HEK293 (cell line): ENCODE results near the gene NLRP6.
A peak's percentile ranks its signal among the peaks of the same experiment; 100 is the strongest.

Source experiments
- CTCF ChIA-PET: fragments of 350-600 bp; formaldehyde crosslinking; extraction: SDS; loops from one replicate; lab custom pipeline; 2021; ENCODE audit warnings: antibody characterized with exemption; lab: Yijun Ruan, JAX
- POLR2A ChIA-PET: fragments of 300-600 bp; formaldehyde crosslinking; extraction: SDS; loops from one replicate; lab custom pipeline; 2020; ENCODE audit warnings: antibody characterized with exemption, inconsistent platforms; lab: Yijun Ruan, JAX
- H3K27ac ChIP-seq: fragments of 200-500 bp; sonication (Bioruptor generic); 2 replicates; pipeline ENCODE4 v1.5.1; 2014; ENCODE audit warnings: low read depth, low read length, control low read depth, inconsistent platforms; ENCODE audit errors: extremely low read depth
- H3K36me3 ChIP-seq, 2 experiments: fragments of 200-500 bp in 1 of 2; sonication (Bioruptor generic) in 1 of 2; 1 replicate in 1 of 2; 2 replicates in 1 of 2; pipeline ENCODE4 v1.5.1; 2014 to 2017; ENCODE audit warnings: inconsistent platforms in 2 of 2, low read length in 2 of 2; ENCODE audit not compliant: control insufficient read depth in 2 of 2, insufficient read depth in 1 of 2
- H3K4me1 ChIP-seq: fragments of 200-500 bp; sonication (Bioruptor generic); 2 replicates; pipeline ENCODE4 v1.5.1; 2014; ENCODE audit warnings: mild to moderate bottlenecking, low read length, inconsistent platforms; ENCODE audit not compliant: control insufficient read depth, insufficient read depth
- H3K4me3 ChIP-seq: 2 replicates; pipeline ENCODE4 v1.5.1; 2011; ENCODE audit warnings: low read depth, mild to moderate bottlenecking, control low read depth, low read length, moderate library complexity
- H3K9me3 ChIP-seq: fragments of 200-500 bp; sonication (Bioruptor generic); 2 replicates; pipeline ENCODE4 v1.5.1; 2014; ENCODE audit warnings: low read depth, low read length, inconsistent platforms; ENCODE audit not compliant: control insufficient read depth, insufficient read depth
- GLI4 ChIP-seq: fragments of 450-650 bp; formaldehyde crosslinking; IDR thresholded peaks from 2 replicates; pipeline ENCODE4 v1.5.1; 2016; ENCODE audit warnings: missing biosample characterization, missing genetic modification characterization
- HOXA7 ChIP-seq: sonication (generic); formaldehyde crosslinking; IDR thresholded peaks from 2 replicates; pipeline ENCODE4 v1.8.1; 2022; ENCODE audit warnings: missing genetic modification reagents, borderline replicate concordance
- SP3 ChIP-seq: fragments of 450-650 bp; formaldehyde crosslinking; IDR thresholded peaks from 2 replicates; pipeline ENCODE4 v1.5.1; 2016; ENCODE audit warnings: missing biosample characterization, missing genetic modification characterization
- ZBTB17 ChIP-seq: fragments of 450-650 bp; formaldehyde crosslinking; IDR thresholded peaks from 2 replicates; pipeline ENCODE4 v1.5.1; 2016; ENCODE audit warnings: missing biosample characterization, missing genetic modification characterization
- ZFHX2 ChIP-seq: fragments of 450-650 bp; formaldehyde crosslinking; conservative IDR thresholded peaks from 2 replicates; pipeline ENCODE4 v1.5.1; 2016; ENCODE audit warnings: missing biosample characterization, missing genetic modification characterization
- ZNF146 ChIP-seq: fragments of 450-650 bp; formaldehyde crosslinking; IDR thresholded peaks from 2 replicates; pipeline ENCODE4 v1.5.1; 2016; ENCODE audit warnings: missing biosample characterization, missing genetic modification characterization
- ZNF169 ChIP-seq: fragments of 450-650 bp; formaldehyde crosslinking; IDR thresholded peaks from 2 replicates; pipeline ENCODE4 v1.5.1; 2016; ENCODE audit warnings: missing biosample characterization, missing genetic modification characterization
- ZNF202 ChIP-seq: fragments of 450-650 bp; formaldehyde crosslinking; IDR thresholded peaks from 2 replicates; pipeline ENCODE4 v1.5.1; 2016; ENCODE audit warnings: missing biosample characterization, missing genetic modification characterization, borderline replicate concordance
- ZNF423 ChIP-seq: fragments of 450-650 bp; formaldehyde crosslinking; IDR thresholded peaks from 2 replicates; pipeline ENCODE4 v1.5.1; 2016; ENCODE audit warnings: missing biosample characterization, missing genetic modification characterization
- ZNF426 ChIP-seq: fragments of 450-650 bp; formaldehyde crosslinking; IDR thresholded peaks from 2 replicates; pipeline ENCODE4 v1.5.1; 2017; ENCODE audit warnings: missing biosample characterization, missing genetic modification characterization, mild to moderate bottlenecking, inconsistent platforms, moderate library complexity
- ZNF521 ChIP-seq: fragments of 450-650 bp; formaldehyde crosslinking; IDR thresholded peaks from 2 replicates; pipeline ENCODE4 v1.5.1; 2017; ENCODE audit warnings: missing biosample characterization, mild to moderate bottlenecking, missing genetic modification characterization
- ZNF548 ChIP-seq: fragments of 450-650 bp; formaldehyde crosslinking; IDR thresholded peaks from 2 replicates; pipeline ENCODE4 v1.5.1; 2016; ENCODE audit warnings: missing biosample characterization, missing genetic modification characterization
- ZNF555 ChIP-seq: fragments of 450-650 bp; formaldehyde crosslinking; conservative IDR thresholded peaks from 2 replicates; pipeline ENCODE4 v1.5.1; 2017; ENCODE audit warnings: missing biosample characterization, mild to moderate bottlenecking, missing genetic modification characterization, inconsistent platforms
- ZNF621 ChIP-seq: fragments of 450-650 bp; formaldehyde crosslinking; IDR thresholded peaks from 2 replicates; pipeline ENCODE4 v1.5.1; 2017; ENCODE audit warnings: missing biosample characterization, missing genetic modification characterization
- ZNF792 ChIP-seq: fragments of 450-650 bp; formaldehyde crosslinking; IDR thresholded peaks from 2 replicates; pipeline ENCODE4 v1.5.1; 2016; ENCODE audit warnings: missing biosample characterization, missing genetic modification characterization
- ZNF830 ChIP-seq: fragments of 450-650 bp; IDR thresholded peaks from 2 replicates; pipeline ENCODE4 v1.5.0; 2018; ENCODE audit warnings: missing biosample characterization, missing genetic modification characterization, low read depth, mild to moderate bottlenecking, moderate library complexity
- ZSCAN30 ChIP-seq: fragments of 450-650 bp; IDR thresholded peaks from 2 replicates; pipeline ENCODE4 v1.5.1; 2018; ENCODE audit warnings: missing biosample characterization, mild to moderate bottlenecking, missing genetic modification characterization, moderate library complexity
- TF ChIP-seq, protein P1 (sequence below): fragments of 450-650 bp; formaldehyde crosslinking; IDR thresholded peaks from 2 replicates; pipeline ENCODE4 v1.5.1; 2016; ENCODE audit warnings: missing biosample characterization, missing genetic modification characterization
- TF ChIP-seq, protein P2 (sequence below): fragments of 450-650 bp; formaldehyde crosslinking; IDR thresholded peaks from 2 replicates; pipeline ENCODE4 v1.5.1; 2016; ENCODE audit warnings: missing biosample characterization, missing genetic modification characterization
- TF ChIP-seq, protein P3 (sequence below): fragments of 450-650 bp; formaldehyde crosslinking; IDR thresholded peaks from 2 replicates; pipeline ENCODE4; 2016; ENCODE audit warnings: missing biosample characterization, missing genetic modification characterization
- TF ChIP-seq, protein P4 (sequence below): fragments of 450-650 bp; formaldehyde crosslinking; IDR thresholded peaks from 2 replicates; pipeline ENCODE4 v1.5.1; 2016; ENCODE audit warnings: missing biosample characterization, missing genetic modification characterization

Gene NLRP6

DNA sequence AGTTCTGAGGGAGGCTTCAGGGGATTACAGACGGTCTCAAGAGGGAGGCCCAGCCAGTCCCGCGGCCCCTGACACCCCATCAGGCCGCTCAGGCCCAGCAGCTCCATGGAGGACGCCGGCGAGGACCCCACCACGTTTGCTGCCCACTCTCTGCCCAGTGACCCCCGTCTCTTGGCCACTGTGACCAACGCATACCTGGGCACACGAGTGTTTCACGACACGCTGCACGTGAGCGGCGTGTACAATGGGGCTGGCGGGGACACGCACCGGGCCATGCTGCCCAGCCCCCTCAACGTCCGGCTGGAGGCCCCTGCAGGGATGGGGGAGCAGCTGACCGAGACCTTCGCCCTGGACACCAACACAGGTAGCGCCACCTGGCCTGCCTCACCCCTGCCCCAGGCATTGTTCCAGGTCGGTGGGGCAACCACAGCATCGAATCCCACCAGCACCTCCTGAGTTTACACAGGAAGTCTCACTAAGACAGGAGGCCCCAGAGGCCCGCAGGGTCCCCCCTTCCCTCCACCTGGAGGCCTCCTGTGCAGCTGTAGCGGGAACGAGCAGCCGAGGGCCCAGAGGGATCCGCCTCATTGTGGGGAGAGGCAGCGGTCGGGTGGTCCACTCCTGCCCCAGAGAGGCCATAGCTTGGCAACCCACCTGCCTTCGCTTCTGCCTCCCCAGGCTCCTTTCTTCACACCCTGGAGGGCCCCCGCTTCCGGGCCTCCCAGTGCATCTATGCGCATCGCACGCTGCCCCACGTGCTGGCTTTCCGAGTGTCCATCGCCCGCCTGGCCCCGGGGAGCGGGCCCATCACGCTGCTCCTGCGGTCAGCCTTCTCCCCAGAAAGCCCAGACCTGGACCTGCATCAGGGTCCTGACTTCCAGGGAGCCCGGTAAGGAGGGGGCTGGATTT is 11.8 kb downstream of the NLRP6 start:
- POLR2A ChIA-PET, result interaction anchor here (1.5 kb wide), 1 partner anchor 117 kb away, joined by 3 read pairs; no protein-coding TSS in a partner anchor

DNA sequence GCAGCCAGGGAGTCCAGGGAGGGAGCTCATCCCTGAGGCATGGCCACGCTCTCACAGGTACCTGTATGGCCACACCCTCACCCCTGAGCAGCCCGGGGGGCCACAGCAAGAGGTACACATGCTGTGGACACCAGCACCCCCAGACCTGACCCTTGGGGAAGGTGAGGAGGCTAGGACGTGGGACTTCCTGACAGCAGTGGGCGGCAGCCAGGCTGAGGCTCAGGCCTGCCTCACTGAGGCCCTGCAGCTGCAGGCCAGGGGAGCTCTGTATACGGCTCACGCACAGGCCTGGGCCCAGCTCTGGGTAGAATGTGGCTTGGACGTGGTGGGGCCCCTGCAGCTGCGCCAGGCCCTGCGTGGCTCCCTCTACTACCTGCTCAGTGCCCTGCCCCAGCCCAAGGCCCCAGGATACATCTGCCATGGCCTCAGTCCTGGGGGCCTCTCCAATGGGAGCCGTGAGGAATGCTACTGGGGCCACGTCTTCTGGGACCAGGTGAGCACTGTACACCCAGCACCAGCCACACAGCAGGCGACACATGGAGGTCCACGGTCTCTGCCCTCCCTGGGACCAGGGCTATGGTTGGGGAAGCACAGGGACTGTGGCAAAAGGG is 12.5 kb downstream of the NLRP6 start:
- Histone ChIP-seq H3K9me3 (no peaks in the 10 kb centered on the region), H3K4me1 (no peaks in the 10 kb centered on the region), H3K27ac (no peak overlapping the region), H3K36me3 (peaks cover 0 to 32% of the 10 kb centered on the region in 2 experiments; a peak in 1 of 3 replicates), H3K4me3 (no peak overlapping the region)
- CTCF ChIA-PET, result no interaction called here
- TF ChIP-seq ZFHX2 (tag by site-specific recombination) (peak; percentile 13; the same call in 1 of the 2 replicates), SP3 (no peak), ZNF548 (tag by site-specific recombination) (no peak)
- POLR2A ChIA-PET, result interaction anchor here (1.5 kb wide), 1 partner anchor 116 kb away, joined by 3 read pairs; no protein-coding TSS in a partner anchor

More for the DNA sequence above, 11.8 kb downstream of the NLRP6 start:
- Histone ChIP-seq H3K4me1 (no peaks in the 10 kb centered on the region), H3K36me3 (peaks cover 0 to 32% of the 10 kb centered on the region in 2 experiments; a peak in 1 of 3 replicates), H3K4me3 (no peak overlapping the region), H3K27ac (no peak overlapping the region), H3K9me3 (no peaks in the 10 kb centered on the region)
- TF ChIP-seq, protein P1, sequence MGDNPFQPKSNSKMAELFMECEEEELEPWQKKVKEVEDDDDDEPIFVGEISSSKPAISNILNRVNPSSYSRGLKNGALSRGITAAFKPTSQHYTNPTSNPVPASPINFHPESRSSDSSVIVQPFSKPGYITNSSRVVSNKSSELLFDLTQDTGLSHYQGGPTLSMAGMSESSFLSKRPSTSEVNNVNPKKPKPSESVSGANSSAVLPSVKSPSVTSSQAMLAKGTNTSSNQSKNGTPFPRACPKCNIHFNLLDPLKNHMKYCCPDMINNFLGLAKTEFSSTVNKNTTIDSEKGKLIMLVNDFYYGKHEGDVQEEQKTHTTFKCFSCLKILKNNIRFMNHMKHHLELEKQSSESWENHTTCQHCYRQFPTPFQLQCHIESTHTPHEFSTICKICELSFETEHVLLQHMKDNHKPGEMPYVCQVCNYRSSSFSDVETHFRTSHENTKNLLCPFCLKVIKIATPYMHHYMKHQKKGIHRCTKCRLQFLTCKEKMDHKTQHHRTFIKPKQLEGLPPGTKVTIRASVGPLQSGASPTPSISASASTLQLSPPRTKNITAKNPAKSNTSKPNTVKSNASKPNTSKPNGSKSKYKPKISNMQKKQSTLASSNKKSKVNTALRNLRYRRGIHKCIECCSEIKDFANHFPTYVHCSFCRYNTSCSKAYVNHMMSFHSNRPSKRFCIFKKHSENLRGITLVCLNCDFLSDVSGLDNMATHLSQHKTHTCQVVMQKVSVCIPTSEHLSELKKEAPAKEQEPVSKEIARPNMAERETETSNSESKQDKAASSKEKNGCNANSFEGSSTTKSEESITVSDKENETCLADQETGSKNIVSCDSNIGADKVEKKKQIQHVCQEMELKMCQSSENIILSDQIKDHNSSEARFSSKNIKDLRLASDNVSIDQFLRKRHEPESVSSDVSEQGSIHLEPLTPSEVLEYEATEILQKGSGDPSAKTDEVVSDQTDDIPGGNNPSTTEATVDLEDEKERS (tag by site-specific recombination), result no peak
- no peak for TF ChIP-seq ZNF169
- no peak for TF ChIP-seq ZNF548 (tag by site-specific recombination)
- no peak for TF ChIP-seq HOXA7 (CRISPR knock-in tag)
- TF ChIP-seq ZNF423 (tag by site-specific recombination), result no peak
- TF ChIP-seq ZNF521 (tag by site-specific recombination), result no peak
- TF ChIP-seq ZNF146, result no peak
- TF ChIP-seq ZNF202, result no peak
- no peak for TF ChIP-seq GLI4
- TF ChIP-seq, protein P2, sequence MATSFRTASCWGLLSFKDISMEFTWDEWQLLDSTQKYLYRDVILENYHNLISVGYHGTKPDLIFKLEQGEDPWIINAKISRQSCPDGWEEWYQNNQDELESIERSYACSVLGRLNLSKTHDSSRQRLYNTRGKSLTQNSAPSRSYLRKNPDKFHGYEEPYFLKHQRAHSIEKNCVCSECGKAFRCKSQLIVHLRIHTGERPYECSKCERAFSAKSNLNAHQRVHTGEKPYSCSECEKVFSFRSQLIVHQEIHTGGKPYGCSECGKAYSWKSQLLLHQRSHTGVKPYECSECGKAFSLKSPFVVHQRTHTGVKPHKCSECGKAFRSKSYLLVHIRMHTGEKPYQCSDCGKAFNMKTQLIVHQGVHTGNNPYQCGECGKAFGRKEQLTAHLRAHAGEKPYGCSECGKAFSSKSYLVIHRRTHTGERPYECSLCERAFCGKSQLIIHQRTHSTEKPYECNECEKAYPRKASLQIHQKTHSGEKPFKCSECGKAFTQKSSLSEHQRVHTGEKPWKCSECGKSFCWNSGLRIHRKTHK (tag by site-specific recombination), result no peak
- TF ChIP-seq ZNF621 (tag by site-specific recombination), result no peak
- CTCF ChIA-PET, result interaction anchor here (0.7 kb wide), 1 partner anchor 39 kb away, joined by 3 read pairs; no protein-coding TSS in a partner anchor

DNA sequence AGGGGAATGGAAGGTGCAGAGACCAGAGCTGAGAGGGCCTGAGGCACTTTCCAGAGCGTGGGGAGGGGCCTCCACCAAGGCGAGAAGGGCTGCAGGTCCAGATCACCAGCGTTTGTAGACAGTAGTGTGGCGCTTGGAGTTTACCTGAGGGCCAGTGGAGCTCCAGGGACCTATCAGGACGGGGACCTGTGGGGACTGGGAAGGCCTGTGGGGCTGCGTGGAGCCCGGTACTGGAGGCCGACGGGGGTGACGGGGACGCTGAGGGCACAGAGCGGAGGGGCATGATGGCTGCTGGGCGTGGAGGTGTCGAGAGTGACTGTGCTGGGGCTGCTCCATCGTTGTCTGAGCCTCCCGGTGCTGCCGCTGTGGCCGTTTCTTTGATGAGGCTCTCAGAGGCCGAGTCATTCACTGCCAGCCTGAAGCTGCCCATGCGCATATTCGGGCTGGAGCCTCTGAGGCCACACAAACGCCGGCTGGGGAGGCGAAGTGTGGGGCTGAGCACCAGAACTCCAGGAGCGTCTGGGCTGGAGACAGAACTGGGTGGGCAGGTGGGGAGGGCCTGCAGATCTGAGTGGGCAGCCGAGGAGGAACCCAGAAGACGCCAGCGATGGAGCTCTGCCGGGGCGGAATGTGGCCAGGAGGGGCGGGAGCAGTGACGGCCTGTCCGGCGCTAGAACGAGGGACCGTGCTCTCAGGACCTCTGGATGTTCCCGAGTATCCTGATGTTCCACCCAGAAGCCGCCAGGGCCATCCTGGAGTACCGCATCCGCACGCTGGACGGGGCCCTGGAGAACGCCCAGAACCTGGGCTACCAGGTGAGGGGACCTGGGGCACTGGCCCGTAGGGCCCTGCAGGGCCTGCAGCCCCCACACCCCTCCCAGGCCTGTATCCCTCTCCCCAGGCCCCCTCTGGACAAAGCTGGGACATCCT is 13.3 kb downstream of the NLRP6 start:
- Histone ChIP-seq H3K4me1 (no peaks in the 10 kb centered on the region), H3K4me3 (no peak overlapping the region), H3K9me3 (no peaks in the 10 kb centered on the region), H3K27ac (no peak overlapping the region), H3K36me3 (peaks cover 0 to 32% of the 10 kb centered on the region in 2 experiments; a peak in 1 of 3 replicates)
- POLR2A ChIA-PET, result no interaction called here
- CTCF ChIA-PET, result no interaction called here
- TF ChIP-seq ZNF555 (tag by site-specific recombination), result no peak
- TF ChIP-seq, protein P3, sequence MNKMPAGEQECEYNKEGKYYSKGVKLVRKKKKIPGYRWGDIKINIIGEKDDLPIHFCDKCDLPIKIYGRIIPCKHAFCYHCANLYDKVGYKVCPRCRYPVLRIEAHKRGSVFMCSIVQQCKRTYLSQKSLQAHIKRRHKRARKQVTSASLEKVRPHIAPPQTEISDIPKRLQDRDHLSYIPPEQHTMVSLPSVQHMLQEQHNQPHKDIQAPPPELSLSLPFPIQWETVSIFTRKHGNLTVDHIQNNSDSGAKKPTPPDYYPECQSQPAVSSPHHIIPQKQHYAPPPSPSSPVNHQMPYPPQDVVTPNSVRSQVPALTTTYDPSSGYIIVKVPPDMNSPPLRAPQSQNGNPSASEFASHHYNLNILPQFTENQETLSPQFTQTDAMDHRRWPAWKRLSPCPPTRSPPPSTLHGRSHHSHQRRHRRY (tag by site-specific recombination), result no peak
- TF ChIP-seq ZNF426, result no peak
- TF ChIP-seq ZSCAN30 (tag by site-specific recombination), result no peak
- TF ChIP-seq ZNF792 (tag by site-specific recombination), result no peak
- TF ChIP-seq ZNF830 (tag by site-specific recombination), result no peak
- TF ChIP-seq, protein P4, sequence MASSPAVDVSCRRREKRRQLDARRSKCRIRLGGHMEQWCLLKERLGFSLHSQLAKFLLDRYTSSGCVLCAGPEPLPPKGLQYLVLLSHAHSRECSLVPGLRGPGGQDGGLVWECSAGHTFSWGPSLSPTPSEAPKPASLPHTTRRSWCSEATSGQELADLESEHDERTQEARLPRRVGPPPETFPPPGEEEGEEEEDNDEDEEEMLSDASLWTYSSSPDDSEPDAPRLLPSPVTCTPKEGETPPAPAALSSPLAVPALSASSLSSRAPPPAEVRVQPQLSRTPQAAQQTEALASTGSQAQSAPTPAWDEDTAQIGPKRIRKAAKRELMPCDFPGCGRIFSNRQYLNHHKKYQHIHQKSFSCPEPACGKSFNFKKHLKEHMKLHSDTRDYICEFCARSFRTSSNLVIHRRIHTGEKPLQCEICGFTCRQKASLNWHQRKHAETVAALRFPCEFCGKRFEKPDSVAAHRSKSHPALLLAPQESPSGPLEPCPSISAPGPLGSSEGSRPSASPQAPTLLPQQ (tag by site-specific recombination), result no peak
- no peak for TF ChIP-seq ZBTB17 (tag by site-specific recombination)
